ENCODE results near the gene CERS5. TPM values are rescaled to one million over a fixed set of nuclear protein-coding genes. Genes with fewer than 3 reads are reported as not detected.

Gene CERS5
- total RNA-seq, 1 donor from 2014 or later = 37.7 TPM

DNA sequence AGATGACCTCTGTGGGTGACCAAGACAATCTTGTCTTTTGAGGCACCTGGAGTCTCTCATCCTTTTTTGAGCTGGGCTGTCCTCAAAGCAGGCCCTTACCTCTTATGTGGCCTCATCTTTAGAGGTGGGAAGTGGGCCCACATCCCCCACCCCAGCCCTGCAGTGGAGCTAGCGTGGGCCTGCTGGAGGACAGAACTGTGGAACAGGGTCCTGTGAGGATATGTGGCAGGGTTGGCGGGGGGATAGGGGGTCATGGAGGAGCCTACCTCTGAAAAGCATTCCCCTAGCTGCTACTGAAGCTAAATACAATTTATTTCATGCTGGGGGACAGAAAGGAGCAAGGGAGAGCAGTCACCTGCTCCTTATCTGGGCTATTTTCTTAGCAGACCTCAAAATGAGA lies 63.8 kb downstream of the CERS5 start:
- H3K4me3 ChIP-seq = no peak overlapping the region
- TF ChIP-seq CTCF (IDR thresholded peaks at IDR 0.05) = no peak
- no peak for DNase-seq
- H3K27ac ChIP-seq = peak overlapping the region; percentile 13
- no peak for ATAC-seq
- intact Hi-C loops (cut with DNase I) = no loop called here
- no peaks in the 10 kb centered on the region for H3K27me3 ChIP-seq (ENCODE audit: low read depth)
- peaks cover 21% of the 10 kb centered on the region for H3K4me1 ChIP-seq
- no peaks in the 10 kb centered on the region for H3K9me3 ChIP-seq
- peaks cover 24% of the 10 kb centered on the region for H3K36me3 ChIP-seq

DNA sequence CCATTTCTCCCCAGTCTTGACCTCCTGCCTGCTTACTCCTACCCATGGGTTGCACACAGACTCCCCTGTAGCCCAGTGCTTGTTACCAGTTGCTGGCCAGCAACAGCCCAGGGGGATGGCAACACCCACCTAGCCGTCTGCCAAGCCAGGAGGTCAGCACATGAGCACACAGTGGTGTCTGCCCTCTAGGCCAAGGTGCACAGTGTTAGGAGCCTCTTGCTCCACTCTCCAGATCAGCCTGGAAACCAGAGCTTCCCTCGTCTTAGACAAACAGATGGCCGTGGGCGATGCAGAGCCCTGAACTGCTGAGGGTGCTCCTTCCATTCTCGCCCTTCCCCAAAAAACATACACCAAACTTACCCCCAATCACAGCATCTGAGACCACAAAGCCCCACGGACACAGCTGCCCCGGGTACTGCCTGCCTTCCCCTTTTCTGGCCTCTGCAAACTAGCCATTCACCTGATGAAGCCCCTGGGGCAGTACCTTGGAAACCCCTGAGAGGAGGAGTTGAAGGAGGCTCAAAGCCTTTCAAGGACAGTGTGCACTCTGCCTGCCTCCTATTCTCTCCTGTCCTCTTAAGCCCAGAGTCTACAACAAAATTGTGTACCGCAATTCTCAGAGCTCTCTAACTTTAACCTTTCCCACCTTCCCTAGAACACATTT lies 64.4 kb downstream of the CERS5 start:
- peak; percentile 52 to 61 for ATAC-seq

GRCh38 chr12:50102131-50102531 lies 65.0 kb downstream of the CERS5 start:
- intact Hi-C loops (cut with DNase I) = no loop called here
- no peak for TF ChIP-seq CTCF (IDR thresholded peaks at IDR 0.05)
- Histone ChIP-seq H3K36me3 (peaks cover 36% of the 10 kb centered on the region), H3K9me3 (no peaks in the 10 kb centered on the region), H3K27ac (no peak overlapping the region), H3K4me3 (no peak overlapping the region), H3K27me3 (ENCODE audit: low read depth) (no peaks in the 10 kb centered on the region), H3K4me1 (peaks cover 21% of the 10 kb centered on the region)
- no peak for DNase-seq
- no peak for ATAC-seq

More for the DNA sequence above, 64.4 kb downstream of the CERS5 start:
- H3K4me3 ChIP-seq = no peak overlapping the region
- intact Hi-C loops (cut with DNase I) = no loop called here
- H3K27me3 ChIP-seq (ENCODE audit: low read depth) = no peaks in the 10 kb centered on the region
- H3K36me3 ChIP-seq = peaks cover 30% of the 10 kb centered on the region
- H3K9me3 ChIP-seq = no peaks in the 10 kb centered on the region
- no peak overlapping the region for H3K27ac ChIP-seq
- TF ChIP-seq CTCF (IDR thresholded peaks at IDR 0.05) = no peak
- DNase-seq = peak; percentile 79
- H3K4me1 ChIP-seq = peaks cover 21% of the 10 kb centered on the region

DNA sequence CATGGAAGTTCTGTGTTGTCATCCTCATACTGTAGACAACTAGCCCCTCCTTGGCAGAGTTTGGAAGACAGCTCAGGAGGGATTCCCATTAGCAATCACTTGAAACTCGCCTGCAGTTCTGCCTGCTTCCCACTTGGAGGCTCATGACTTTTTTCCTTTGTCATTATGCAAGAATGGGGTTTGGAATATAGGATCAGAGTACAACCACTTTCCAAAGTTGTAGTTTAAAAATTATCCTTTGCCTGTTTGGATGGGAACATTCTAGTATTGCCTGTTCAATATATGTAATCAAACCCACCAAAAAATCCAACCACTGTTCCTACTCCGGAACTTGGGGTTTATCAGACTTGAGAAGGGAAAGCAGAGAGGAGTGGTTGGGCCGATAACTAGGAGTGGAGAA lies 65.5 kb downstream of the CERS5 start:
- Histone ChIP-seq H3K27me3 (ENCODE audit: low read depth) (no peaks in the 10 kb centered on the region), H3K27ac (no peak overlapping the region), H3K4me3 (no peak overlapping the region), H3K36me3 (peaks cover 41% of the 10 kb centered on the region), H3K9me3 (no peaks in the 10 kb centered on the region), H3K4me1 (peaks cover 21% of the 10 kb centered on the region)
- ATAC-seq (no peak), DNase-seq (no peak)
- intact Hi-C loops (cut with DNase I) = no loop called here
- peak; percentile 33 for TF ChIP-seq CTCF (IDR thresholded peaks at IDR 0.05)

- H3K27me3 ChIP-seq (ENCODE audit: low read depth) = no peaks in the 10 kb centered on the region
- intact Hi-C loops (cut with DNase I) = no loop called here
- DNase-seq (no peak), ATAC-seq (no peak)
- no peak overlapping the region for H3K4me3 ChIP-seq
- H3K27ac ChIP-seq = no peak overlapping the region
- peaks cover 52% of the 10 kb centered on the region for H3K36me3 ChIP-seq
- H3K4me1 ChIP-seq = peaks cover 21% of the 10 kb centered on the region
- H3K9me3 ChIP-seq = no peaks in the 10 kb centered on the region
- no peak for TF ChIP-seq CTCF (IDR thresholded peaks at IDR 0.05)
Observed at GRCh38 chr12:50100561-50100960, 66.6 kb downstream of the CERS5 start.
